ENCODE results near the gene MORN2.
"Not testable (repeated sequence)": the region's sequence is repeated elsewhere in the genome, so short reads cannot be mapped to it uniquely, and the experiment has no call there.

Gene MORN2

DNA sequence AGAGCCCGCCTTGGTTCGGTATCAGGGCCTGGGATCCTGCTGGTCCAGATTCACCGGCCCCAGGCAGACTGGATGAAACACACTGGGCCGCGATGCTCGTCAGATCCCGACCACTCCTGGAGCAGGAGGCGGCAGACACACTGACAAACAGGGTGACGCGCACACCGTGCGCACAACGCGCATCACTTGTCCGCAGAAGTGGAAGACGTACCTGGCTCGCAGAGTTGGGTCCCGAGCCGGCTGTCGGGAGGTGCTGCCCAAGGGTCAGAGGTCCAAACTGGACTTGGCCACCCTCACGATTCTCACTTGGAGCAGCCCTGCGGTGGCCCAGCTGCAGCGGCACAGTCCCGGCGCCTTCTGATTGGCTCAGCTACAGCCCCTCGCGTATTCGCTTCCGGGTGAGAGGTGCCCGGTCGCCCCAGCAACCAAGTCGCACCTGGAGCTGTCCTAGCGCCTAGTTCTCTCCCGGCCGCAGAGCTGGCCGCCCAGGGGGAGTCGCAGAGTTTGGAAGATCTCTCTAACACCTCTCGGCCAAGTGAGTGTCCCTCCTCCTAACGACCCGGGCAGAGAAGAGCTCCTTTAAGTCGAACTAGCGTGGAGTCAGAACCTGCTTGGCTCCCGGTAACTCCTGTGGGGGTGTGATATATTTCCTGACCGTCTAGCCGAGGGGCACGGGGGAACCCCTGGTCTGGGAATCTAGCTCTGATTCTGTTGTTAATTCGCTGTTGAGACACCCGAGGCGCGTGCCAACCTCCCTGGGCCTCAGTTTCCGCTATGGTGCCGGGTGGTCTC is at the start of gene MORN2, which contains the start of gene DHX57:
MORN2 (plus strand) TSS at position 401 of the 792 bp plus-strand sequence.
DHX57 (minus strand) TSS at position 359 of the 792 bp plus-strand sequence. CDS start 7,529 bp downstream, outside the sequence.
- peak; percentile 61 for DNase-seq

- not testable (repeated sequence) for DNase-seq
These were observed 48.1 kb upstream of the MORN2 start for GRCh38 chr2:38827539-38828145.

DNA sequence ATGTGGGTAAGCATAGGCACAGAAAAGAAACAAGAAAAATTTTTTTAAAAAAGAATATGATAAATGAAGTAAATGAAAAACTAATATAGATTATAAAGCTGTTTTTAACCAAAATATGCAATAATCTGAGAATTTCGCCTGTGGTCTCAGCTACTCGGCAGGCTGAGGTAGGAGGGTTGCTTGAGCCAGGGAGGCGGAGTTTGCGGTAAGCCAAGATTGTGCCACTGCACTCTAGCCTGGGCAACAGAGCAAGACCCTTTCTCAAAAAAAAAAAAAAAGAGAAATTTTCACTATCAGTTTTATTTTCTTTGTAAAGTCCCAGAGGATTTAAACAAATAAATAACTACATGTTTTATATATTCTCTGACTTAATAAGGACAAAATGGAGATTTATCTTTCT is 47.3 kb upstream of the MORN2 start:
- DNase-seq = no peak

GRCh38 chr2:38829971-38830370 is 45.8 kb upstream of the MORN2 start:
- no peak for DNase-seq

DNA sequence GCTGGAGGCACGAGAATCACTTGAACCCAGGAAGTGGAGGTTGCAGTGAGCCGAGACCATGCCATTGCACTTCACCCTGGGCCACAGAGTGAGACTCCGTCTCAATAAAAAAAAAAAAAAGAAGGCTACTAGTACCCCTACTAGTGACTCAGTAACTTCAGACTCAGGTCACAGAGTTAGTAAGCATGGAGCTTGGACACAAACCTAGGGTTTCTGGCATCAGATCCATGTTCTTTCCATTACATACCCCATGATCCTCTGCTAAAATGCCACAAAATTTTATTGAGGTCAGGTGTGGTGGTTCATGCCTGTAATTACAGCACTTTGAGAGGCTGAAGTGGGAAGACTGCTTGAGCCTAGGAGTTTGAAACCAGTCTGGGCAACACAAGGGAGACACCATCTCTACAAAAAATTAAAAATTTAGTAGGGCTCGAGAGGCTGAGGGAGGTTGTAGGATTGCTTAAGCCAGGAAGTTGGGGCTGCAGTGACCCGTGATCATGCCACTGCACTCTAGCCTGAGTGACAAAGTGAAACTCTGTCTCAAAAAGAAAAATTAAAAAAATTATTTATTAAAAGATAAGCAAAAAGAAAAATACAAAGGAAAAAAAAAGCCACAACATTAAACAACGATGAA is 45.1 kb upstream of the MORN2 start:
- DNase-seq = no peak

GRCh38 chr2:38835015-38835601 is 40.7 kb upstream of the MORN2 start:
- no peak for DNase-seq

DNA sequence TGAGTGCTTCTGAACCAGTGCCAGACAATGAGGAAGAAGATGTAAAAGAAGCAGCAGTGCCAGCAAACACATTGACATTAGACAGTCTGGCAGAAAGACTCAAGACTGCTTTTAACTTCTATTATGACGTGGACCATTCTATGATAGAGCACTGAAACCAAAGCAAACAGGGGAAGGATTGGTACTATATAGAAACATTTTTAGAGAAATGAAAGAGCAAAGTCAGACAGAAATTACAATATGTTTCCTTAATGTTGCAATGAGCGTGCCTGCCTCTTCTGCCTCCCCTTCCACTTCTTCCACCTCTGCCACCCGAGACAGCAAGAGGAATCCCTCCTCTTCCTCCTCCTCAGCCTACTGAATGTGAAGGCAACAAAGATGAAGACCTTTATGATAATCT is 39.8 kb upstream of the MORN2 start:
- DNase-seq = no peak

- no peak for DNase-seq
These were observed 39.0 kb upstream of the MORN2 start for GRCh38 chr2:38836791-38837190.

DNA sequence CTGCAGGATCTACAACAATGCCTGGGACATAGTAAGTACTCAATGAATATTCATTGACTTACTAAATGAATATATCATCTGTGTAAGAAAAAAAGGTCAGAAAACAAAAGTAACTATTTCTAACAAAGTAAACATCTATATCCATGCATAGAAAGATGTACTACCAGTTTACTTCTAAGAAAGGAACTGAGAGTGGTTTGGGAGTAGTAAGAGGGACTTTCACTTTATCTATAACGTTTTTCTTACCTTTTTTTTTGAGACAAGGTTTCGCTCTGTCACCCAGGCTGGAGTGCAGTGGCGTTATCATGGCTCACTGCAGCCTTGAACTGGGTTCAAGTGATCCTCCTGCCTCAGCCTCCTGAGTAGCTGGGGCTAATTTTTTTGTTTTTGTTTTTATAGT is 25.7 kb upstream of the MORN2 start:
- DNase-seq = no peak

DNA sequence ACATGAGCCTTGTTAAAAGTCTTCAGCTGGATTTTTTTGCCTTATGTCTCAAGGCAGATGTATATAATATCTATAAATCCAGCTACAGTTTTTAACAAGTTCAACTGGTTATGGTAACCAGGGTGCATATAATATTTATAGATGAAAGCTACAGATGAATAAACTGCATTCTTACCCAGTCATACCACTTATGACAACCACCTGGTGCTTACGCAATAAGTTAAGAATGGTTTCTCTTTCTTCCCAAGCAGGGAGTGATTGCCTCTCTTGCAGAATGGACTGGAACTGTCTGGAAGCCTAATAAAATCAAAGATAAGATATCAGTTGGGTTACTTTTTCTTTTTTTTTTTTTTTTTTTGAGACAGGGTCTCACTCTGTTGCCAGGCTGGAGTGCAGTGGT is 19.6 kb upstream of the MORN2 start:
- no peak for DNase-seq

- no peak for DNase-seq
These were observed 13.3 kb upstream of the MORN2 start for GRCh38 chr2:38862476-38862875.

DNA sequence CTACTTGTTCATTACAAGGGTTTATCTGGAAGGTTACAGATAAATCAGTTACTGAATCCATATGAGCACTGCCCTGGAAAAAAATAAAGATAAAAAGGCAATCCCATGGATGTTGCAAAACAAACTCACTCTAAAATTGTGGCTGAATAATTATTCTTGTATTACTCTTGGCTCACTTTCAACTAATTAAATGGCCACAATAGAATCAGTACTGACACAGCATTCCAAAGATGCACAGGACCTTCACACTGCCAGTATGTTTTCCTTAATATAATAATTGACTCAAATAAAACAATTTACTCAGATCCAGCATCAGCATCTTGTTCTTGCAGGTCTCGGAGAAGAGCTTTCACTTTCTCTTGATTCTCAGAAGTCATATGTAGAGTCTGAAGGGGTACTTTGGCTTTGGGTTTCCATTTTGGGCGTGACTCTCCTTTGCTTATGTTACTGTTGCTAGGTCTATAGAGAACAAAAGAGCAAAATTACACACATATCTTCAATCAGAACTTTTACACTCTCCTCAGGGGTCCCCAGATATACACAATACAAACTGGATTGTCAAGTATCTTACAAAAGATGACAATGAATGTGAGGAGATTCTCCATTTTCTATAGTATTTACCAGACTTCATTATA is 12.6 kb upstream of the MORN2 start:
- no peak for DNase-seq

- no peak for DNase-seq
These were observed 8.9 kb upstream of the MORN2 start for GRCh38 chr2:38866773-38867443.

GRCh38 chr2:38871432-38871831 is 4.3 kb upstream of the MORN2 start:
- DNase-seq = no peak

DNA sequence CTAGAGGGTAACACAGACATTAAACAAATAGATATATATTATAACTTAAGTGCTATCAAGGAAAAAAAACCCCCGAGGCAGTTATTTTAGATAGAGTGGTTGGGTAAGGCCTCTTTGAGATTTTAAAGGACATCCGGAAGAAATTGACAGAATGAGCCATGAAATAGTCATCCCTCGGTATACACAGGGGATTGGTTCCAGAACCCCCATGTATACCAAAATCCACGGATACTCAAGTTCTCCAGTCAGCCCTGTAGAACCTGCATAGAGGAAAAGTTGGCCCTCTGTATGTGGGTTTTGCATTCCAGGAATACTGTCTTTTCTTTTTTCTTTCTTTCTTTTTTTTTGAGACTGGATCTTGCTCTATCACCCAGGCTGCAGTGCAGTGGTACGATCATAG is 2.0 kb upstream of the MORN2 start:
- DNase-seq = no peak

- DNase-seq = no peak
These were observed 575 bp upstream of the MORN2 start for GRCh38 chr2:38875227-38875575.

DNA sequence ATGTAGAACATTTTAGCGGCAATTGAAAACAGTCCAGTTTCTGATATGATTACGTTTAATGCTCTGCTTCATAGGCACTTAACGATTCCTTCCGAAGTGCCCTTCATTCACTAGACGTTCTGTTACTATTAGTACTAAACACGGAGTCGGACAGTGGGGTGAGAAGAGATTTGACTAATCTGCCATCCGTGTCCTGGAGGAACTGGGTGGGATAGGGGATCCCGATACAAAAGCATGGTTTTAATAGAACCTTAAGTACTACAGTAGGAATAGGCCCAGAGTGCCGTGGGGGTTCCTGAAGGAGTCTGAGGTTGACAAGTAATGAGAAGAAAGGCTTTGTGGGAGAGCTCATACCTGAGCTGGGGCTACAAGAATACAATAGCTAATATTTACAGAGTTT is 631 bp downstream of the MORN2 start:
- DNase-seq = no peak

DNA sequence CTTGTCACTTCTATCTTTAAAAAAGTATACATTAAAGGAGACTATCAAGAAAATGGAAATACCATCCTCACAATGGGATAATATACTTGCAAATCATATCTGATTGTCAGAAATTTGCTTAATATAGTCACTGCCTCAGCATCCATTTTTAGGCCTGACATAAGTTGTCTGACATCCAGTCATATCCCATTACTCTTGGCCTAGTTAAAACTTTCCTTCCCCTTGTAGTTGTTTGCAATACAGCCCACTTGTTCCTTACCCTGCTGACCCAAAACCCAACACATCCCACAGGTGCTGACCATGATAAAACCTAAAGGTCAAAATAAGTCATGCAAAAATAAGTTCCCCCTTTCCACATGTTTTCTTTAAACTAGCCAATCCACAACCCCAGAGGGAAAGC is 10.3 kb downstream of the MORN2 start:
- DNase-seq = no peak

DNA sequence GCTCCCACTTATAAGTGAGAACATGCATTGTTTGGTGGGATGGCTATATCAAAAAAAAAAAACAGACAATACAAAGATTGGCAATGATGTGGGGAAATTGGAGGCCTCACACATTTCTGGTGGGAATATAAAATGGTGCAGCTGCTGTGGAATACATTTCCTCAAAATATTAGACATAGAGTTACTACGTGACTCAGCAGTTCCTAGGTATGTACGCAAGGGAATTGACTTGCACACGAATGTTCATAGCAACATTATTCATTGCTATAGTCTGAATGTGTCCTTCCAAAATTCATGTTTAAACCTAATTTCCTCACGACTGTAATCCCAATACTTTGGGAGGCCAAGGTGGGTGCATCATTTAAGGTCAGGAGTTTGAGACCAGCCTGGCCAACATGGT is 11.6 kb downstream of the MORN2 start:
- no peak for DNase-seq

DNA sequence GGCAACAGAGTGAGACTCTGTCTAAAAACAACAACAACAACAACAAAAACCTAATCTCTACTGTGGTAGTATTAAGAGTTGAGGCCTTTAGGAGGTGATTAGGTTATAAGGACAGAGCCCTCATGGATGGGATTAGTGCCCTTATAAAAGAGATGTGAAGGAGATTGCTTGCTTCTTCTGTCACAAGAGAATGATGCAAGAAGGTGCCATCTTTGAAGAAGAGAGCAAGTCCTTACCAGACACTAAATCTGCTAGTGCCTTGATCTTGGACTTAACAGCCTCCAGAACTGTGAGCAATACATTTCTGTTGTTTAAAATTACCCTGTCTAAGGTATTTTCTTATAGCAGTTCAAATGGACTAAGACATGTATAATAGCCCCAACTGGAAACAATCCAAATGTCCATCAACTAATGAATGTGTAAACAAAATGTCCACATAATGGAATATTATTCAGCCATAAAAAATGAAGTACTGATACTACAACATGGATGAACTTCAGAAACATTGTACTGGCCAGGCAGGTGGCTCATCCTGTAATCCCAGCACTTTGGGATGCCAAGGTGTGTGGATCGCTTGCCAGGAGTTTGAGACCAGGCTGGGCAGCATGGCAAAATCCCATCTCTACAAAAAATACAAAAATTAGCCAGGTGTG is 12.3 kb downstream of the MORN2 start:
- DNase-seq = no peak

DNA sequence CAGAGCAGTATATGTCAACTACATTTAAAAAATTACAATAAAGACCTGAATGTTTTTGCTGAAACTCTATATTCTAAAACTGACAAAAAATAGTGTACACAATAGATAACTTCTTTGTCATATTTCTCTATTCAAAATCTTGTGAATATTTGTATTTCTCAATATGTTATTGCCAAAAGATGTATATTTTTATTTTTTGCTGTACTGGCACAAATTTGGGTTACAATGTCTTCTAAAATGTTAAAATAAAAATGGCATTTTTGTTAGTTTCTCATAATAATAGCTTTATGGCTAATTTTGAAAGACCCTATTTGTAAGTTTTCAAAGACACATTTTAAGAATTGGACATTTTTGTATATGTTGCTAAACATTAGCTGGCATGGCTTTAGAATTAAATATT is 13.3 kb downstream of the MORN2 start:
- DNase-seq = no peak

GRCh38 chr2:38889575-38889974 is 13.8 kb downstream of the MORN2 start, which contains the start of gene ARHGEF33:
Gene ARHGEF33 (plus strand): TSS chr2:38889875. CDS start chr2:38919448, 29,573 bp downstream.
- DNase-seq = no peak

All from NK-92 treated with Interleukin-12 subunit alpha and Interleukin-12 subunit beta, amount 100 ng/mL, for 24 hours (cell line).